NCI-H1694 (cell line): Measurements from ENCODE around the gene PTPN23.
A peak's percentile ranks its signal among the peaks of the same experiment; 100 is the strongest.
"Not testable (repeated sequence)": the region's sequence is repeated elsewhere in the genome, so short reads cannot be mapped to it uniquely, and the experiment has no call there.

Source experiments
- DNase-seq: peaks from one replicate; lab custom pipeline; 2025; lab: John Stamatoyannopoulos, UW

Gene PTPN23

DNA sequence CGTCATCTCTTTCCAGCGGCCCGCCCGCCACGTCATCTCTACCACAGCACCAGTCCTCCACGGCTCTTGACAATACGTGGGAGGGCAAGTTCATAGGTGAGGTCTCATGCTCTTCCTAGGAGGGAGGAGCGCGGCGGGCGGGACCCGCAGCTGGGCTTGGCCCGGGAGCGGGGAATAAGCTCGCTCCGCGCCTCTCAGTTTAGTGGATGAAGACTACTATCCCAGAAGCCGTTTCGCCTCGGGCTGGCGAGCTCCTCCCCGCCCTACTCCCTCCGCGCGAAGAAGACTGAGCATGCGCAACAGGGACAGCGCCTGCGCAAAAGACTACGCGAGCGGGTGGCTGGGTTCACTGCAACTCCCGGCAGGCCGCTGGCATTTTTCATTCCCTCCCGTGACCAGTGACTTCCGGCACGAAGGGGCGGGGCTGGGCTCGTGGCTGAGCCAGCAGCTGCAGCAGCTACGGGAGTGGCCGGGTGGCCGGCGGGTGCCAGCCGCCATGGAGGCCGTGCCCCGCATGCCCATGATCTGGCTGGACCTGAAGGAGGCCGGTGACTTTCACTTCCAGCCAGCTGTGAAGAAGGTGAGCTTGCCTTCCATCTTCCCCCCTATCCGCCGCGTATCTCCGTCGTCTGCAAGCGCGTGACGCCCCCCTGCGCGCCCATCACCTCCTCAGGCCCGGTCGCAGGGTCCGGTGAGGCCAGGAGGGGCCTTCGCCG, at the start of gene PTPN23:
Gene PTPN23 (plus strand): TSS at position 421 of the 716 bp plus-strand sequence. CDS start 76 bp downstream, at position 497.
- DNase-seq = peak; percentile 75

- no peak for DNase-seq
These were observed 46.9 kb upstream of the PTPN23 start for GRCh38 chr3:47333907-47334306.

GRCh38 chr3:47337656-47338055, 43.2 kb upstream of the PTPN23 start:
- DNase-seq = no peak

GRCh38 chr3:47339951-47340350, 40.9 kb upstream of the PTPN23 start:
- no peak for DNase-seq

GRCh38 chr3:47340866-47341265, 40.0 kb upstream of the PTPN23 start:
- DNase-seq = no peak

DNA sequence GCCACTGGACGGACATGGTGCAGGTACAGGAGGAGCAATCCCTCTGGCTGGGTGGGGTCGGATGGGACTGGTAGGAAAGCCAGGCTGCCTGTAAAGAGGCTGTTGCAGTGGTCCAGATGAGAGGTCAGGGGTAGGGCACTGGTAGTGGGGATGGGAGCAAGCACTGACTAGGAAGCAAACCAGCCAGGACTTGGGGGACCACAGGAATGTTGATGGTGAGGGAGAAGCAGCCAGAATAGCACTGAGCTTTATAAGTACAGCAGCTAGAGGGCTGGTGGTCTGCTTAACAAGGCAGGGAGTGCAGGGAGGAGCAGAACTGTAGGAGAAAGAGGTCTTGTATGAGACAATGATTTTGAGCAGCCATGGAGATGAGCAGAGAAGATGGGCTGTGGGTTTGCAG, 38.7 kb upstream of the PTPN23 start:
- no peak for DNase-seq

GRCh38 chr3:47342812-47343211, 38.0 kb upstream of the PTPN23 start:
- DNase-seq = no peak

DNA sequence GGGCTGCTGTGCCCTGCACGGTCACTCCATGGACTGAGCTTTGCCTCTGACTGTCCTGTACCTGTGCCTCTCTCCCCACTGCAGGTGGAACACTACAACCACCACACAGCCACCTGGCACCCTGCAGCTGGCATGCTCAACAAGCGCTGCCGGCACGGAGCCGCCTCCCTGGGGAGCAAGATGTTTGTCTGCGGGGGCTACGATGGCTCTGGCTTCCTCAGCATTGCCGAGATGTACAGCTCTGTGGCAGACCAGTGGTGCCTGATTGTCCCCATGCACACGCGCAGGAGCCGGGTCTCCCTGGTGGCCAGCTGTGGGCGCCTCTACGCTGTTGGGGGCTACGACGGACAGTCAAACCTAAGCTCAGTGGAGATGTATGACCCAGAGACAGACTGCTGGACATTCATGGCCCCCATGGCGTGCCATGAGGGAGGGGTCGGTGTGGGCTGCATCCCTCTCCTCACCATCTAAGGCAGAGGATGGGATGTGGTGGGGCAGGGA, 37.3 kb upstream of the PTPN23 start:
- no peak for DNase-seq

DNA sequence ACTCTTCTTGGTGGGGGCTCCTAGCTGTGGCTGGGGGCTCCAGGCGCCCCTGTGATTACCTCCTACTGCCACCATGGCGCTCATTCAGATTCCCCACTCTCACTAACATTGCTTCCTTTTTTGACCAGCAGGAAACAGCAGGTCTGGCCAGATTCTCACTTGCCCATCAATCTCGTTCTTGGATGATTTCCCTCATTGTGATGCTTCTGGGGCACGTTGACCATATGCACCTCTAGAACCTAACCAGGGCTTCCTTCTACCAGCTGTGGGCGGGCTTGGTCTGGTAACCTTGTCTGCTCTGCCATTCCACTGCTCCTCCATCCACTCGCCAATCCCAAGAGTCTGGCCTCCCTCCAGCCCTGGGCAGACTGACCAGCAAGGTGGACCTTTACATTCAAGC, 35.9 kb upstream of the PTPN23 start:
- DNase-seq = no peak

GRCh38 chr3:47347217-47347801, 33.5 kb upstream of the PTPN23 start:
- no peak for DNase-seq

- DNase-seq = no peak
These were observed 32.2 kb upstream of the PTPN23 start for GRCh38 chr3:47348411-47349154.

GRCh38 chr3:47355010-47355409, 25.8 kb upstream of the PTPN23 start:
- no peak for DNase-seq

DNA sequence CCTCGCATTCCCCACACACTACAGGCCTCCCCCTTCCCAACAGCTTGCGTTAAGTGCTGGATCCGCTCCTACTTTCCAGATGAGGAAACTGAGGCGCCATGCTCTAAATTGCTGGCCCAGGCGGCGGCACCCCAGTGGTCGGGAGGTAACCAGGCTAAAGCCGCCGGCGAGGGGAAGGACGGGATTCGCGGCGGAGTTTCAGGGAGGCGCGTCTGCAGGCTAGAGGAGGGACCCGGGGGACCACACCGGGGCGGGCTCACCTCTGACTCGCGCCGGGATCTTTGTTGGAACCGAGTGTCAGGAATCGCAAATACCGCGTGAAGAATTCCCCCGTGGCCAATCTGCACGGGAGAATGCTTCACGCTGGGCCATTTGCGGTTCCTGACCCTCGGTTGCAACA, 24.6 kb upstream of the PTPN23 start:
- no peak for DNase-seq

- no peak for DNase-seq
These were observed 21.5 kb upstream of the PTPN23 start for GRCh38 chr3:47359323-47359722.

DNA sequence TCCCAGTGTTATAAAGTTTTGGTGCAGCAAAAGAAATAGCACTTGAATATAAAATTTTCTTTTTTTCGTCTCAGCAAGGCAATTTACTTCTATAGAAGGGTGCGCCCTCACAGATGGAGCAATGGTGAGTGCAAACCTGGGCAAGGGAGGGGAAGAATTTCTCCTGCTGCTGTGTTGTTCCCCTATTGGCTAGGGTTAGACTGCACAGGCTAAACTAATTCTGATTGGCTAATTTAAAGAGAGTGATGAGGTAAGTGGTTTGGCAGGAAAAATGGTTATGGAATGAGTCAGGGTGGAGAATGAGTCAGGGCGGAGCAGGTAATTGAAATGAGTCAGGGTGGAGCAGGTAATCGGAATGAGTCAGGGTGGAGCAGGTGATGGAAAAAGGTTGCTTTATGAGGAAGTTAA, 20.7 kb upstream of the PTPN23 start:
- not testable (repeated sequence) for DNase-seq

DNA sequence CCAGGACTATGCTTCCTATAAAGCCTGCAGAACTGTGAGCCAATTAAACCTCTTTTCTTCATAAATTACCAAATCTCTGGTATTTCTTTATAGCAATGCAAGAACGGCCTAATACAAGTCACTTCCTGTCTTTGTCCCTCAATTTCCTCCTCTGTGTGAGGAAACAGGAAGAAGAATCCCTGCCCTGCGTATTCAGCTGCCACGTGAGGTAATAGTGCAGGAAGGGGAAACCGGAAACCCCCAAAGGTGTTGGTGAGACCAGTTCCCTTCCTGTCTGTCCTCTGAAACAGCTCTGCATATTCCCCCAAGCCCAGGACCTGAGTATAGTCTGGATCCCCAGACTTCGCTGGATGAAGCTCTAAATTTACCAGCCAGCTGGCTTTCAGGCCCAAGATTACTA, 18.1 kb upstream of the PTPN23 start:
- DNase-seq = no peak

DNA sequence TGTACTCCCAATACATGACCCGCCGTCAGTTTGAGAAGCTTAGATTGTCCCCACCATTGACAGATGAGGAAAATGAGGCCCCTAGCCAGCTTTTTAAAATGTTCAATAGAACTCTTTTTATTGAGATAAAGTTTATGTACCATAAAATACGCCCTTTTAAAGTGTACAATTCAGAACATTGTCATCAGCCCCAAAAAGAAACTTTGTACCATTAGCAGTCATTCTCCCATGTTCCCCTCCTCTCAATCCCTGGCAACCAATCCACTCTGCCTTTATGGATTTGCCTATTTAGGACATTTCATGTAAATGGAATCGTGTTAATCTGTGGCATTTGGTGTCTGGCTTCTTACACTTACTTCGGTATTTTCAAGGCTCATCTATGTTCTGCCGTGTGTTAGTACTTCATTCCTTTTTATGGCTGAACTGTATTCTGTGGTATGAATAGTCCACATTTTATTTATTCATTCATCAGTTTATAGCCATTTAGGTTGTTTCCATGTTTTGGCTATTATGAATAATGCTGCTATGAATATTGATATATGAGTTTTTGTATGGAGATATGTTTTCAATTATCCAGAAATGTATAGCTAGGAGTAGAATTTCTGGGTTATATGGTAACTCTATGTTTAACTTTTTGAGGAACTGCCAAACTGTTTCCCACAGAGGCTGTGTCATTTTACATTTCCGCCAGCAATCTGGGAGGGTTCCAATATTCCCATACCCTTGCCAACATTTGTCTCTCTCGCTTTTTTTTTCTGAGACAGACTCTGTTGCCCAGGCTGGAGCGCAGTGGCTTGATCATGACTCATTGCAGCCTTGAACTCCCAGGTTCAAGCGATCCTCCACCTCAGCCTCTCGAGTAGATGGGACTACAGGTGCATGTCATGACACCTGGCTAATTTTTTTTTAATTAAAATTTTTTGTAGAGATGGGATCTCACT, 15.3 kb upstream of the PTPN23 start:
- no peak for DNase-seq

DNA sequence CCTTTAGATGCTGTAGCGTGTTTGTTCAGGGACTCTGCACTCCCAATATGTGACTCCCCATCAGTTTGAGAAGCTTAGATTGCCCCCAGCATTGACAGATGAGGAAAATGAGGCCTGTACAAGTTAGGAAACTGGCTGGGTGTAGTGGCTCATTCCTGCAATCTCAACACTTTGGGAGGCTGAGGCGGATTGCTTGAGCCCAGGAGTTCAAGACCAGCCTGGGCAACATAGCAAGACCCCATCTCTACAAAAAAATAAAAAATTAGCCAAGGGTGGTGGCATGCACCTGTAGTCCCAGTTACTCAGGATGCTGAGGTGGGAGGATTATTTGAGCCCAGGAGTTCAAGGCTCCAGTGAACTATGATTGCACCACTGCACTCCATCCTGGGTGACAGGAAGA, 14.0 kb upstream of the PTPN23 start:
- no peak for DNase-seq

DNA sequence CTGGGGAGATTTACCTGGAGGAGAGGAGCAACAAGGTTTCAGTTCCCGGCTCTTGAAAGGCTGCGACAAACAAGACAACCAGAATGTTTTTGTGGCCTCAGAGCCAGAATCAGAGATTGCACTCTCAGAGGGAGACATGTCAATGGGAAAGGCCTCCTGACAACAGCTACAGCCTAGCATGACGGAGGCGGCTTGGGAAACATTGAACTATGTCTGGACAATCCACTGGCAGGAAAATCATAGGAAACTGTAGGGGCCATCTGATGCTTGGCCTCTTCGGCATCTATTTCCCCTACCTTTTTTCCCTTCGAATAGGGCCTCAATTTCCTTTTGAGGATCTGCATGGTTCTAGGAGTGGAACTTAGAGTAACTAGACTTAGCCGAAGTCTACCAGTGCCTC, 13.2 kb upstream of the PTPN23 start:
- no peak for DNase-seq

GRCh38 chr3:47370020-47370419, 10.8 kb upstream of the PTPN23 start:
- DNase-seq = not testable (repeated sequence)

GRCh38 chr3:47370887-47371697, 9.7 kb upstream of the PTPN23 start:
- DNase-seq = no peak
